Neural progenitor cell (in vitro differentiated cells): Measurements from ENCODE around the gene TBC1D3B.

Experiments used
- EZH2 ChIP-seq: fragments of 200-600 bp; sonication (generic); IDR thresholded peaks from 2 replicates; pipeline ENCODE4 v1.6.1; 2017; ENCODE audit warnings: antibody characterized with exemption, mild to moderate bottlenecking, moderate library complexity
- TF ChIP-seq, protein P1 (sequence below): fragments of 200-600 bp; sonication (generic); IDR thresholded peaks from 2 replicates; pipeline ENCODE4 v1.5.1; 2017; ENCODE audit warnings: antibody characterized with exemption, mild to moderate bottlenecking

DNA sequence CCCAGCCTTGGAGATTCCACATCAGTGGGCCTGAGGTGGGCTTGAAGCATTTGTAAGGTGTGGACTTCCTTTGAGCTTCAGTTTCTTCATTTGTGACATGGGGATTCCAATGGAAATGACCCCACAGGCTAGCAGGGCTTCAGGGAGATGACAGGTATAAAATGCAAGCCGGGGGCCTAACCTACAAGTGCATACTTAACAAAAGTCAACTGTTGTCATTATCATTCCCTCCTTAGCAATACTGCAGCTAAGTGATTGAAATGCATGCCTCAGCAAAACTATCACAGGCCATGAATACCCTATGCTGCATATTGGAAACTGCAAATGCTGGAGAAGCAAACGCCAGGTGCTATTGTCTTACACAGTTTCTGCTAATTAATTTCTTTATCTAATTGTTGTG is 53.0 kb downstream of the TBC1D3B start:
- TF ChIP-seq EZH2 = no peak
- TF ChIP-seq, protein P1, sequence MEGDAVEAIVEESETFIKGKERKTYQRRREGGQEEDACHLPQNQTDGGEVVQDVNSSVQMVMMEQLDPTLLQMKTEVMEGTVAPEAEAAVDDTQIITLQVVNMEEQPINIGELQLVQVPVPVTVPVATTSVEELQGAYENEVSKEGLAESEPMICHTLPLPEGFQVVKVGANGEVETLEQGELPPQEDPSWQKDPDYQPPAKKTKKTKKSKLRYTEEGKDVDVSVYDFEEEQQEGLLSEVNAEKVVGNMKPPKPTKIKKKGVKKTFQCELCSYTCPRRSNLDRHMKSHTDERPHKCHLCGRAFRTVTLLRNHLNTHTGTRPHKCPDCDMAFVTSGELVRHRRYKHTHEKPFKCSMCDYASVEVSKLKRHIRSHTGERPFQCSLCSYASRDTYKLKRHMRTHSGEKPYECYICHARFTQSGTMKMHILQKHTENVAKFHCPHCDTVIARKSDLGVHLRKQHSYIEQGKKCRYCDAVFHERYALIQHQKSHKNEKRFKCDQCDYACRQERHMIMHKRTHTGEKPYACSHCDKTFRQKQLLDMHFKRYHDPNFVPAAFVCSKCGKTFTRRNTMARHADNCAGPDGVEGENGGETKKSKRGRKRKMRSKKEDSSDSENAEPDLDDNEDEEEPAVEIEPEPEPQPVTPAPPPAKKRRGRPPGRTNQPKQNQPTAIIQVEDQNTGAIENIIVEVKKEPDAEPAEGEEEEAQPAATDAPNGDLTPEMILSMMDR = no peak
